GM23338 (cell line): Measurements from ENCODE around the gene DAZL. TPM values are rescaled to one million over a fixed set of nuclear protein-coding genes. Genes with fewer than 3 reads are reported as not detected.

ENCODE experiments used
- ATAC-seq: fragments of 200-7000 bp; cut with Tn5 transposase; 3 replicates; pipeline ENCODE4 v1.9.1; 2020
- DNase-seq: peaks from one replicate; pipeline ENCODE4 v3.0.0-alpha.2; 2015; ENCODE audit warnings: low spot score
- H2AFZ ChIP-seq: fragments of 200-600 bp; sonication (generic); 2 replicates; pipeline ENCODE4 v1.8.0; 2016; ENCODE audit warnings: antibody characterized with exemption, mild to moderate bottlenecking, moderate library complexity
- H3F3A ChIP-seq: fragments of 200-600 bp; sonication (generic); replicated peaks from 2 replicates; pipeline ENCODE4 v1.8.0; 2017; ENCODE audit warnings: antibody characterized with exemption, mixed run types, low read depth
- H3K27ac ChIP-seq: fragments of 200-600 bp; sonication (generic); 2 replicates; pipeline ENCODE4 v1.6.1; 2016; ENCODE audit warnings: low read depth
- H3K27me3 ChIP-seq: fragments of 200-600 bp; sonication (generic); 2 replicates; pipeline ENCODE4 v1.8.0; 2016; ENCODE audit warnings: mild to moderate bottlenecking, mixed run types, moderate library complexity; ENCODE audit not compliant: insufficient read depth
- H3K36me3 ChIP-seq: fragments of 200-600 bp; sonication (generic); 2 replicates; pipeline ENCODE4 v1.8.0; 2016; ENCODE audit warnings: mild to moderate bottlenecking; ENCODE audit not compliant: insufficient read depth
- H3K4me1 ChIP-seq: fragments of 200-600 bp; sonication (generic); 2 replicates; pipeline ENCODE4 v1.8.0; 2016; ENCODE audit warnings: mild to moderate bottlenecking, moderate library complexity; ENCODE audit not compliant: insufficient read depth
- H3K4me2 ChIP-seq: fragments of 200-600 bp; sonication (generic); 2 replicates; pipeline ENCODE4 v1.7.1; 2017; ENCODE audit warnings: mixed run types
- H3K4me3 ChIP-seq: fragments of 200-600 bp; sonication (generic); 2 replicates; pipeline ENCODE4 v1.6.1; 2016; ENCODE audit warnings: mixed run types
- H3K79me2 ChIP-seq: fragments of 200-600 bp; sonication (generic); replicated peaks from 2 replicates; pipeline ENCODE4 v1.8.0; 2017; ENCODE audit warnings: mild to moderate bottlenecking; ENCODE audit not compliant: insufficient read depth
- H3K9me2 ChIP-seq: fragments of 200-600 bp; sonication (generic); 2 replicates; pipeline ENCODE4 v1.8.0; 2017; ENCODE audit not compliant: insufficient read depth
- H4K20me1 ChIP-seq: fragments of 200-600 bp; sonication (generic); replicated peaks from 2 replicates; pipeline ENCODE4 v1.8.0; 2017; ENCODE audit warnings: mild to moderate bottlenecking; ENCODE audit not compliant: insufficient read depth
- H3K27ac Mint-ChIP-seq: 2 replicates; pipeline ENCODE4 v1.8.0; 2020; ENCODE audit warnings: inconsistent platforms, mild to moderate bottlenecking, moderate library complexity, mixed read lengths
- H3K27me3 Mint-ChIP-seq: 3 replicates; pipeline ENCODE4 v1.8.0; 2022; ENCODE audit warnings: low read depth, mild to moderate bottlenecking, moderate library complexity, mixed read lengths, inconsistent platforms; ENCODE audit not compliant: insufficient read depth, poor library complexity
- H3K36me3 Mint-ChIP-seq: 3 replicates; pipeline ENCODE4 v1.8.0; 2021; ENCODE audit warnings: low read depth, mild to moderate bottlenecking, inconsistent platforms, moderate library complexity, mixed read lengths
- H3K4me1 Mint-ChIP-seq: 3 replicates; pipeline ENCODE4 v1.8.0; 2020; ENCODE audit warnings: mild to moderate bottlenecking, inconsistent platforms, mixed read lengths
- H3K4me3 Mint-ChIP-seq: 3 replicates; pipeline ENCODE4 v1.8.0; 2021; ENCODE audit warnings: moderate library complexity, mild to moderate bottlenecking, inconsistent platforms, mixed read lengths
- H3K9me3 Mint-ChIP-seq: 3 replicates; pipeline ENCODE4 v1.8.0; 2020; ENCODE audit warnings: moderate library complexity, mild to moderate bottlenecking, inconsistent platforms, mixed read lengths
- CREB1 ChIP-seq: fragments of 250-450 bp; sonication (Bioruptor Pico); IDR thresholded peaks from 2 replicates; pipeline ENCODE4 v1.5.0; 2020; ENCODE audit warnings: low read depth, mild to moderate bottlenecking, moderate library complexity
- CTCF ChIP-seq, 2 experiments: fragments of 200-600 bp in 1 of 2; sonication (generic) in 1 of 2; conservative IDR thresholded peaks; 2 replicates each; pipeline versions ENCODE4 v1.5.1 to v1.6.1; 2016 to 2017; ENCODE audit warnings: antibody characterized with exemption in 2 of 2, low read depth in 2 of 2, mild to moderate bottlenecking in 2 of 2, moderate library complexity in 1 of 2
- ETS1 ChIP-seq: IDR thresholded peaks from 2 replicates; pipeline ENCODE4 v1.6.1; 2016; ENCODE audit warnings: antibody characterized with exemption
- EZH2phosphoT487 ChIP-seq: fragments of 200-600 bp; sonication (generic); IDR thresholded peaks from one replicate; pipeline ENCODE4 v1.8.1; 2018; ENCODE audit warnings: antibody characterized with exemption; ENCODE audit not compliant: unreplicated experiment
- JUNB ChIP-seq: IDR thresholded peaks from one replicate; pipeline ENCODE4 v1.6.1; 2016; ENCODE audit warnings: antibody characterized with exemption; ENCODE audit not compliant: unreplicated experiment
- NANOG ChIP-seq: IDR thresholded peaks from 2 replicates; pipeline ENCODE4 v1.6.1; 2016; ENCODE audit warnings: antibody characterized with exemption, borderline replicate concordance
- POLR2AphosphoS5 ChIP-seq: IDR thresholded peaks from 2 replicates; pipeline ENCODE4 v1.6.1; 2016; ENCODE audit warnings: antibody characterized with exemption, low read depth
- REST ChIP-seq: IDR thresholded peaks from one replicate; pipeline ENCODE4 v1.6.1; 2018; ENCODE audit warnings: antibody characterized with exemption; ENCODE audit not compliant: unreplicated experiment
- STAT1 ChIP-seq: IDR thresholded peaks from one replicate; pipeline ENCODE4 v1.6.1; 2016; ENCODE audit warnings: antibody characterized with exemption; ENCODE audit not compliant: unreplicated experiment
- ZNF114 ChIP-seq: fragments of 250-450 bp; sonication (Bioruptor Pico); IDR thresholded peaks from 2 replicates; pipeline ENCODE4 v1.5.0; 2020; ENCODE audit warnings: mild to moderate bottlenecking, moderate library complexity
- ZNF331 ChIP-seq: fragments of 250-450 bp; sonication (Bioruptor Pico); IDR thresholded peaks from 2 replicates; pipeline ENCODE4 v1.5.0; 2020; ENCODE audit warnings: low read depth, mild to moderate bottlenecking, moderate library complexity
- ZNF462 ChIP-seq: fragments of 250-450 bp; sonication (Bioruptor Pico); IDR thresholded peaks from 2 replicates; pipeline ENCODE4 v1.5.0; 2020; ENCODE audit warnings: mild to moderate bottlenecking, moderate library complexity
- polyA plus RNA-seq: library from polyadenylated mRNA; unstranded; fragments of >200 nt; fragmentation: Nextera tagmentation; extraction: Ambion mirVana; gene quantifications from 2 replicates; pipeline ENCODE4 v1.2.1, GENCODE V29; 2016
- total RNA-seq: library from RNA; depleted of rRNA; stranded (reverse); fragments of >200 nt; shearing (Covaris generic); gene quantifications from 2 replicates; pipeline ENCODE4 v1.2.3, GENCODE V29; 2014

Gene DAZL
- total and polyA plus RNA-seq, 2 experiments from 2014 or later, result 3.2 to 5.3 TPM

GRCh38 chr3:16568532-16568931, 36.7 kb downstream of the DAZL start (continued):
- TF ChIP-seq ETS1, result no peak
- TF ChIP-seq EZH2phosphoT487, result no peak

GRCh38 chr3:16568115-16568514, 37.1 kb downstream of the DAZL start:
- no peaks in the 10 kb centered on the region for H3K27me3 Mint-ChIP-seq
- Histone ChIP-seq H3K4me1 (no peaks in the 10 kb centered on the region), H2AFZ (no peak overlapping the region), H3K4me2 (no peak overlapping the region), H3K27ac (no peak overlapping the region), H3K79me2 (no peaks in the 10 kb centered on the region), H3K36me3 (no peaks in the 10 kb centered on the region), H4K20me1 (no peaks in the 10 kb centered on the region), H3F3A (no peaks in the 10 kb centered on the region), H3K27me3 (no peaks in the 10 kb centered on the region), H3K9me2 (no peaks in the 10 kb centered on the region), H3K4me3 (no peak overlapping the region)
- H3K4me3 Mint-ChIP-seq, result no peak overlapping the region
- DNase-seq, result no peak
- no peaks in the 10 kb centered on the region for H3K4me1 Mint-ChIP-seq
- H3K27ac Mint-ChIP-seq, result no peak overlapping the region
- peaks cover 11% of the 10 kb centered on the region for H3K9me3 Mint-ChIP-seq
- H3K36me3 Mint-ChIP-seq, result peaks cover 7% of the 10 kb centered on the region; the same call in 2 of the 3 replicates
- ATAC-seq, result no peak
- TF ChIP-seq REST (no peak), ZNF114 (CRISPR knock-in tag) (no peak), ZNF462 (CRISPR knock-in tag) (no peak), EZH2phosphoT487 (no peak), CREB1 (CRISPR knock-in tag) (no peak), POLR2AphosphoS5 (no peak), JUNB (no peak), NANOG (no peak), ZNF331 (CRISPR knock-in tag) (no peak), ETS1 (no peak), STAT1 (no peak), CTCF (conservative IDR thresholded peaks at IDR 0.05; ENCODE audit: low read depth in 2 of 2) (no peak)
